HG02642 (cell line): ENCODE measurements around the gene EPB41L2.
"Not testable (repeated sequence)": the region's sequence is repeated elsewhere in the genome, so short reads cannot be mapped to it uniquely, and the experiment has no call there.

Experiments
- ATAC-seq: cut with Tn5 transposase; IDR thresholded peaks from one replicate; pipeline ENCODE4 v1.9.1; 2021; ENCODE audit warnings: mild to moderate bottlenecking; ENCODE audit not compliant: unreplicated experiment, poor library complexity

The EPB41L2 gene

DNA sequence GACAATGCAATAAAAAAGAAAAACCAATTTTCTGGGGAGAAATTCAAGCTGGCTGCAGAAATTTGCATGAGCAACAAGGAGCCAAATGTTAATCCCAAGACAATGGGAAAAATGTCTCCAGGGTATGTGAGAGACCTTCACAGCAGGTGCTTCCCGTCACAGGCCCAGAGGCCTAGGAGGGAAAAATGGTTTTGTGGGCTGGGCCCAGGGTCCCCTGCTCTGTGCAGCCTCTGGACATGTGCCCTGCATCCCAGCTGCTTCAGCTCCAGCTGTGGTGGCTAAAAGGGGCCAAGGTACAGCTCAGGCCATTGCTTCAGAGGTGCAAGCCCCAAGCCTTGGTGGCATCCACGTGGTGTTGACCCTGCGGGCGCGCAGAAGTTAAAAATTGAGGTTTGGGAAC is 55.1 kb downstream of the EPB41L2 start:
- ATAC-seq, result not testable (repeated sequence)

DNA sequence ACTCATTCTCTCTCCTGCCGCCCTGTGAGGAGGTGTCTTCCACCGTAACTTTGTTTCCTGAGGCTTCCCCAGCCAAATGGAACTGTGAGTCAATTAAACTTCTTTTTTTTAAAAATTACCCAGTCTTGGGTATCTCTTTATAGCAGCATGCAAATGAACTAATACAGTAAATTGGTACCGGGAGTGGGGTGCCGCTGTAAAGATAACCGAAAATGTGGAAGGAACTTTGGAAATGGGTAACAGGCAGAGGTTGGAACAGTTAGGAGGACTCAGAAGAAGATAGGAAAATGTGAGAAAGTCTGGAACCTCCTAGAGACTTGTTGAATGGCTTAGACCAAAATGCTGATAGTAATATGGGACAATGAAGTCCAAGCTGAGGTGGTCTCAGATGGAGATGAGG is 55.8 kb downstream of the EPB41L2 start:
- ATAC-seq, result no peak

DNA sequence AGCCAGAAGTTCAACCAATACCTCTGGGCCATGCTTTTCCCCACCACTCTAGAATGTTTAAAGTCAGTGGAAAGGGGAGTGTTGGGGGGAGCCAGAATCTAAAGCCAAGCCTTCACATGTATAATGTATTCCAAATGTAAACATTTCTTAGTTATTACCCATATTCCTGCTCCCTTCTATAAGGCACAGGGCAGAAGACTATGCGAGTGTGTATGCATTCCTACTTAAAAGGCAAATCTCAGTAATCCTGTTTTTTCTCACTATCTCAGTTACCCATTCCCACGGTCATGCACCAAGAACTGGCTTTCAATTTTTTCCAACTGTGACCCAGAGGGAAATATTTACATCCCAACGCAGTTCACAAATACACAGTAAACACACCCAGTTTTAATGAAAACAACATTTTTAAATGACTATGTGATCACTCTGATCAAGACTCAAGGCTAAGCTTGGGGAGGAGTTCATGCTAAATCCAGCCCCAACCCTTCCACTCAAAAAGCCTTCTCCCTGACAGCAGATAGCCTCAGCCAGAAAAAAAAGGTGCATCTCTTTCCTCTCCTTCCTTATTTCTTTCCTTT is 57.5 kb downstream of the EPB41L2 start:
- no peak for ATAC-seq

DNA sequence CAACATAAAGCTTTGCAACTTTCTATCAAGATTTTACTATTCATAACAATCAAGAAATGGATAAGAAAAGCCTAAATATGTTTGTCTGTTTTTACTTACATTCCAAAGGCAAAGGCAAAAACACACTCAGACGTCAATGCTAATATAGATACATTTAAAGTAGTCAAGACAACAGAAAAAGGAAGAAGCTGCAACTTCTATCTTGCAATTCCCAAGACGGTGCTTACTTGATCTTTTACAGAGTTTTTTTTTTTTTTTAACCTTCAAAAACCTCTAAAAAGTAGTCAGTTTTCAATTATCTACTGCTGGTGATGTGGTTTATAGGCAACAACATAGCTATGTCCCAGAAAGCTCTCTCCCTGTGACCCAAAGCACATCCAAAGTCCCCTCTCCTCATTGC is 58.1 kb downstream of the EPB41L2 start:
- ATAC-seq, result no peak

DNA sequence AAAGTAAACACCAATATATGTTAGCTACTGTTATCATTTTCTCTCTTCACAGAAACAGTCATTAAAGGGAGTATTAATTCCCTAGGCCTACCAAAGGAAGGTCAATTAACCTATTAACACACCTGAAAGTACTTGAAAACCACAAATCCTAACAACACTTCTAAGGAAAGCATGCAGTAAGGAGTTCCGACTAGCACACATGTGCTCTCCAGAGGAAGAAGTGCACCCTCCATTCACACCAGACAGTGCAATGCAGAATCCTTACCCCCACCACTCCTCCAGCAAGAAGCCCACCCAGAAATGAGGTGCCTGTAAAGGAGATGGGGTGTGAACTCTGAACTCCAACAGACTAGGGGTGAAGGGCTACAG is 58.7 kb downstream of the EPB41L2 start:
- no peak for ATAC-seq

DNA sequence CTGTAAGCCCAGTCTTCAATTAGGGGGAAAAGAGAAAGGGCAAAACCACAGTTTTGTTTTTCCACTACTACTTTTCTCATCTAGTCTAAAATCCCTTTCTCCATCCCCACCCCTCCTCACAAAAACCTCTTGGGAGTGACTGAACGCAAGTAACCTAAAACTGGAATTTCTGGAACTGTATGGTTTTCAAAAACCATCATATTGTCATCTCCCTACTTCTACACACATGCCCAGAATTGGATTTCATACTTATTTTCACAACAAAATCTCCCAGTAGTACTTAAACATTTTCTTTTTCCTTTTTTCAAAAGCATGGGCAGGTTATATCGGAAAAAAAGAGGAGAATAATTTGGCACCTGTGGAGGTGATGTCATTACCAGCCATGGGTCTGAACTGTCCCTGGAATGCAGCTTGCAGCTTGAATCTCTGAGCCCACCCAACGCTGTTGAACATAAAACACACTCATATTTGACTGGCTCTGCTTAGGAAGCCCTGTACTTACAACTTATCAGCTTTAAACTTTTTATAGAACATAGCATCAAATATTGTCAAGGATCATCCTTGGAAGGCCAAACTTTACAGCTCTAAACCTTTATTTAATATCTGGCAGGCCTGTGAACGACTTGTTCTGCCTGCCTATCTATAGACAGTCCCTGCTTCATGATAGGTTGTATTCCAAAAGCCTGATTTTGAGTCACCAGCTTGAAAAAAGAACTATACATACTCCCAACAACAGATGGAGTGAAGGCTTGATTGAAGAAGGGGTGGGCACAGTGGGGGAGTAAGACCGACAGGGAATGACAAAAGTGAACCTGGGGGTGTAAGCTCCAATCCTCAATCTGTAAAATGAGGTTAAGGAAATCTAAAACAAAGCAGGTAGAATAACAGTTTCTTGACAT is 59.3 kb downstream of the EPB41L2 start:
- no peak for ATAC-seq

DNA sequence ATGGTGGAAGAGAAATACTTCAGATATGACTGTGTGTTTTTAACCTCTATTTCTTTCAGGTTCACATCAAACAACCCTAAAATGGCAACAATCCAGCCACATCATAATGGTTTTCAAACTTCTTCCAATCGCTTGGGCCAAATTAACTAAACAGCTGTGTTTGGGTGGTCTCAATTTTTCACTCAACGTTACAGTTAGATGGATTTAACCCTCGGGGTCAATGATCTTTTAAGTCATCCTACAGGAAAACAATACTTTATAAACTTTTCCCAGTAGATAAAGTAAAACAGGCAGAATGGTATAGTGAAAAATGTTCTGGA is 60.4 kb downstream of the EPB41L2 start:
- ATAC-seq, result no peak

DNA sequence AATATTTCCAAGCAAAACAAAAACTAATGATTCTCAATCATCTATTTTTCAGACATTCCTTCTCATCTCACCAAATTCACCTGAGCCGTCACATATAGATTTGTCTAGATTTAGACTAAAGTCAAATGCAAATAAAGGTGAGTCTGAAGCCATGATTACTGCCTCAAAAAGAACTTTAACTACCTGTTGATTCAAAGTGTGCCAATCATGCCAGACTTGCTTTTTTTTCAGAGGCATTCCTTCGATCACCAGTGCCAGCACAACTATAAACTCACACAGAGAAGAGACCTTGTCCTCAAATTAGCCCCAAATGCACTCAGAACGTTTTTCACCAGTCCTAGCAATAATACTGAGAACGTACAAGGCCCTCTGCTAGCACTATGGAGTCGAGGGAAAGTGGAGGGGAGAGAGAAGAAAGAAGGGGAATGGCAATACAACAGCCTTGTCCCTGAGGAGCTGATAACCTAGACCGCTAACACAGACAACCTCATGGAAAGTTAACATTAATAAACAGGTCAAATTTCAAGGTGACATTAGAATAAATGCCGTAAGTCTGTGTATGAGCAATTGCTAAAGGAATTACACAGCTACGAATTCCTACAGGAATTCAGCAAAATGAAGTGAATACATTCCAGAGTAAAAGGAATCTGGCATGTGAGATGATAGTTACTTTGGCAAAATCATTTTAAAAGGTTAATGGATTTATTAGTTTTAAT is 60.9 kb downstream of the EPB41L2 start:
- ATAC-seq, result no peak

DNA sequence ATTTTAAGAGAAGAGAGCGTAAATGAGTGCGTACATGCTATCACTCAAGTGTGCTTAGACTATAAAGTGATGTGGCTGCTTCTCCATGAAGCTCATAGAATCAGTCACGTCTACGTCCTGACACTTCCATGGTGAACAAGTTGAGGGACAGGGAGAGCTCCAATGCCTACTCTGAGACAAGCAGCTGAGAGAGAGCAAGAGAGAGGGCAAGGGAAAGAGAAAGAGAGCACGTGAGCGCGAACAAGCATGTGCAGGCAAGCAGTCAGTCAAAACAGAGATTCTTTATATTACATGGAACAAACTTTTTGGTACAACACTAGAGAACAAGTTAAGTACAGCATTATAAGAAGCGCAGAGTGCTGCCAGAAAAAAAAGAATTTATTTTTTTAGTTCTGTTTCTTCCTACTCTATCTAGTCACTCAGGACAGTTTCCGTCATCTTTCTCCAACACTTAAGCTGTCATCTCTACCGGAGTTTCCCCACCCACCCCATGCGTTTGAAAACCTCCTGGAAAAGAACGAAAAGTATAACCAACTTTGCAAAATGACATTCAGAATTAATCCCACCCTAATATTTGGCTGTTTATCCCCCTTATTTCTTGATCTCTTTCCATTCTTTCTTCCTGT is 61.8 kb downstream of the EPB41L2 start:
- no peak for ATAC-seq

DNA sequence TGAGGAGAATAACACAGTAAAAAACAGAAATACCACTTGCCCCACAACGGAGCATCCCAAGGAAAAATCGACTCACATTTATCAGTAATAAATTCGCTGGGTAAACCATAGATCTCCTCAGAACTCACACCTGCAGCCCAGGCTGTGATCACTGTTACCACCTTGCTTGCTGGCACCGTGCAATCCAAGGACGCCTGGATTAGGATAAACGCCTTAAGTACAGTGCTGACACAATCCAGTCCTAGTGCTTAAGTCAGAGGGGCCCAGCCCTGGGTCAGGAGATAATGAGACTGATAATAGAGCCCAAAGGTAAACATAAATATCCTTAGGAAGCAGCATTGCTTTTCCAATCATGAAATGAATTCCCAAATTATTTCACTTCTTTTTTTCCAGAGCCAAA is 62.5 kb downstream of the EPB41L2 start:
- no peak for ATAC-seq

DNA sequence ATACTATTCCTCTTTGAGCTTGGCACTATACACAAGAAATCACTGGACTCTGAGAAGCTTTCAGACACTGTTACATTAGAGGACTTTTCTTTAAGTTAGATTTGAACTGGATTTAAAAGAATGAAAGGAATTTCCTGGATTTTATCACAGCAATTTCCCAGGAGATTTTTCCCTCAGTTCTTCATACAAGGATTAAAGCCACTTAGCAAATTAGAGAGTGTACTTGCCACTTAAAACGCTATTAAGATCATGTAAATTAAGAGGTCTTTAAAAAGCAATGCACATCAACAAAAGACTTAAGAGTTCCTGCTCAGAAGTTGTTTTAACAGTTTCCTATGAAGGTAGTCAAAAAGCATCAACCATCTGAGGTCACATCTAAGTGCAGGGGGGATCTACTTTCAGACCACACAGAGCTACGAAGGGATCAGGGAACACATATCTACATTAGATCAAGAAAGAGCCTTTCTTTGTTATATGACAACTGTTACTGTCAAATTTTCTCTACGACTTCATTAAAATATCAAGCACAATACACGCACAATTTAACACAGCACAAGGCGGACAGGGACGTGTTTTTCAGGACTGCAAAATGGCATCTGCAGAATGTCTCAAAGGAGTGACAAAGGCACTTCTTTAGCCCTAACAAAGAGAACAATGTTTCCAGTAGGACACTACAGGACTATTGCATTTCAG is 65.8 kb downstream of the EPB41L2 start:
- ATAC-seq, result no peak

DNA sequence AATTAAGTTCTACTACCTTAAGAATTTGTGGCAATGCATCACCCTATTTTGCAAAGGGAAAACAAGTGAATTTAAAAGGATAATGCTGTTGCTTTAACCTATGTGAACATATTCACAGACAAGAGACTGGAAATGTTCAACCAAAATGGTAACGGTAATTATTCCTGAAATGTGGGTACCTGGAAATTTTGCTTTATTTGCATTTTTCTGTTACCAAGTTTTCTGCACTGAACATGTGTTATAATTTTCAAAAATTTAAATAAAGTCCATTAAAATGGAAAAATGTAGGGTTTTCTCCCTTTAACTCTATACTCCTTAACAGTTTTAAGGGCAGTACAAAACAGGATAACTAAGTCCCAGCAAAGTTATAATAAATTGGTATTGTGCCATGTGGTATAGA is 66.4 kb downstream of the EPB41L2 start:
- no peak for ATAC-seq

DNA sequence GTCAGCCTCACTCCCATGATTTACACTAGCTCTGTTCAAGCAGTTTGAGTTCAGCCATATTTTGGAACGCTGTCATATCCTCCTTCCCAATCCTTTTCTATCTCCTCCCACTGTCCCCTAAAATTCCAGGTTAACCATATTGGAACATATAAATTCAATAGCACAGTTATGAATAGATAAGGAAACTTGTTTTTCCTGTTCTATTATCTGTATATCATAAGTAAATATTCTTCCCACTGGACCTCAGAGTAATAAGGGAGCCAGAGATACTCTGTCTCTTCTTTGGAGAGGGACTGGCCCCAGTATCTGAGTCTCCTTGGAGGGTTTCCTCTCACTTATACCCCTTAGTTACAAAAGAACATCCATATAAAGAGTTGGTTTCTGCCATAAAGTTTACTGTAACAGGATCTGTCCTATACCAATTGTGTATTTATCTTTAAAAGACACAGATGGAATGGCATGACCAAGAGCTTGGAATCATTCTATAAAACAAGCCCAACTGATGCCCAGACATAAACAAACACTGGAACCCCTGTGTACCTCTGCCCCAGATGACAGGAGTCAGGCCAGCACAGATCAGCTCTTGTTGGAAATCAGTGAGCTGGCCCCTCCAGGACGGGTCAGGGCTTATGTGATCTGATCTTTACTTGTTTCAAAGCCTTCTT is 67.1 kb downstream of the EPB41L2 start:
- ATAC-seq, result no peak

DNA sequence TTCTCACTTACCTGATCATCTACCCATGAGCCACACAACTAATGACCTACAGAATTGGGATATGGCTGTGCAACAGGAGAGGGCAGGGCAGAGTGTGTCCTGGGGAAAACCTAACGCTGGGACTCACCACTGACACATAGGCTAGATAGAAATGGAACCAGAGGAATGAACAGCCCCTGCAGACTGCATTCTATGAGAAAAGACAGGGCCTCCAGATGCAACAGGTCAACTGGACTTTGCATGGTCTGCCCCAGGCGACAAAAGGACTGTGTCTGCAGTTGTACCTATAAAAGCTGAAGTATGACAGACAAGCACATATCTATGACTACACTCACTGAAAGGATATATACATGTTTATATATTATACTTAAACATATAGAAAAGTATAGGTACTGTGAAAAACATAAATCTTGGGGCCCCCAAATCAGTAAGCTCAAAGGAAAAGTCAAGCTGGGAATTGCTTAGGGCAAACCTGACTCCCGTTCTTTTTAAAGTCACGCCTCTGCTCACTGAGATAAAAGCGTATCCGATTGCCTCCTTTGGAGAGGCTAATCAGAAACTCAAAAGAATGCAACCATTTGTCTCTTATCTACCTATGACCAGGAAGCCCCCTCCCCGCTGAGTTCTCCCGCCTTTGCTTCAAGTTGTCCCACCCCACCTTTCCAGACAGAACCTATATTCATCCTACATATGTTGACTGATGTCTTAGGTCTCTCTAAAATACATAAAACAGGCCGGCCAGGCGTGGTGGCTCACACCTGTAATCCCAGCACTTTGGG is 68.5 kb downstream of the EPB41L2 start:
- no peak for ATAC-seq

DNA sequence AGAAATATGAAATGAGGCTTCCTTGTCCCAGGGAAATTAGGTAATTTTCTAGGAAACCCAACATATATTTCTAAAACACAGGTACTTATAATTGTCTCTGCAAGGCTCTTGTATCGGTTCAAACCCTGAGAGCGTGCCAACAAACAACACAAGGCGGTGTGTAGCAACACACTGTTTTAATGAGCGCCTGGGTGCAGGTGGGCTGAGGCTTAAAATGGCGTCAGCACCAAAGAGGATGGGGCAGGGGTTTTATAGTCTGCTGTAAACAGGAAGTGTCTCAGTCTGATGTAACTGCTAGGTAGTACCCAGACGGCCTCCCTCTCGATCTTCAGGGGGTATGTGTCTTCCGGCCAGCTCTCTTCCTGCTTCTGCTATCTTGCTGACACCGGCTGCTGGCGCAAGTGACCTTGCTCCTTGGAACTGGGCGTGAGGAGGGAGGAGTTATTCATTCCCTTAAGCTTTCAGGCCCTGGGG is 69.7 kb downstream of the EPB41L2 start:
- ATAC-seq, result no peak

DNA sequence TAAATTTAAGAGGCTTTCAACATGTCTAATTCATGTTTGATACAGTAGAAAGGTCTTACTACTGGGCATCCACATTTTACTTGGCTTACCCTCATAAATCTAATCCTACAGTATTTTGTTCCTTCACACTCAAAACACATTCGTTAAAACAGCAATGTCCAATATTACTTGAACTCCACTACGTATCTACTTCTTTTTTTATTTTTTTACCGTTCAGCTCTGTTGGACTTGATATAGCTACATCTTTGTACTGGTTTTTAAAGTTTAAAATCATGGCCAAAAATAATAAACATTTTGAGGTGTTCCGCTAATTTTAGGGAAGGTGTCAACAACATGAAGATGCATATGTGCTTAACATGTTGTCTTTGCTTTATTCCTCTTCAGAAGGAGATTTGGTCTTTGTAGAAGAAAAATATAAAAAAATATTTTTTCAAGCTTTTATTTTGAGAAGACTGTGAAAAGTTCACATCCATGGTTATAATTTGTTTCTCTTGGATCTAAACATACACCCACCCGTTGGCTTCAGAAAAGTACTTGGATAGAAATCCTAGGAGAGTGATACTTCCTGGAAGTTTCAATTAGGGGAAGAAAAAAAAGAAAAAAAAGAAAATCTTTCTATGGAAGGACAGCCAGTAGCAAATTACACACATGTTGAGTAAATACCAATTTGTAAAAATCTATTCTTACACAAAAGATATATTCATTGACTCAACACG is 71.5 kb downstream of the EPB41L2 start:
- no peak for ATAC-seq

DNA sequence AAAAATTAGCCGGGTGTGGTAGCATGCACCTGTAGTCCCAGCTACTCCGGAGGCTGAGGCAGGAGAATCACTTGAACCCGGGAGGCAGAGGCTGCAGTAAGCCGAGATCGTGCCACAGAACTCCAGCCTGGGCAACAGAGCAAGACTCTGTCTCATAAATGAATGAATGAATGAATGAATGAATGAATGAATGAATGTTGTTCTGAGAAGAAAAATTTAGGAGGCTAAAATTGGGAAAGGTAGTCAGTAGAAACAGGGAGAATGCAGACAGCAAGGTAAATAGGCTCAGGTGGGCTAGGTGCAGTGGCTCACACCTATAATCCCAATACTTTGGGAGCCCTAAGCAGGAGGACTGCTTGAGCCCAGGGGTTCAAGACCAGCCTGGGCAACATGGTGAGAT is 75.5 kb downstream of the EPB41L2 start:
- not testable (repeated sequence) for ATAC-seq

DNA sequence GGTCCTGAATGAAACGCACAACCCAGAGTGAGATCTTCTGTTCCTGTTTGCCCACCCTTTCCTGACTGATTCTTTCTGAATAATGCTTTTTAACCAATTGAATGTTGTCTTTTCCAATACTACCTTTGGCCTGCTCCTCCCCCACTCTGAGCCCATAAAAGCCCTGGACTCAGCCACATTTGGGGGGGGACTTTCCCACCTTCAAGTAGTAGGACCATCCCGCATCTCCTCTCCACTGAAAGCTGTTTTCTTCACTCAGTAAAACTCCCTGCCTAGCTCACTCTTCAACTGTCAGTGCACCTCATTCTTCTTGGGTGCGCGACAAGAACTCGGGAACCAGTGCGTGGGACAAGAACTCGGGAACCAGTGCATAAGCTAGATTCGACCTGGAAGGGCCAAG is 77.9 kb downstream of the EPB41L2 start:
- ATAC-seq, result no peak
